Mesendoderm (in vitro differentiated cells): ENCODE results near the gene SSBP2.

Source experiments
- DNase-seq: peaks from one replicate; pipeline ENCODE4 v3.0.0; 2013
- H2AK5ac ChIP-seq: 2 replicates; pipeline ENCODE4 v1.6.1; 2013; ENCODE audit warnings: low read length, inconsistent platforms
- H2BK120ac ChIP-seq: 2 replicates; pipeline ENCODE4 v1.6.1; 2013; ENCODE audit warnings: low read depth, mild to moderate bottlenecking, low read length, moderate library complexity, mixed read lengths
- H2BK15ac ChIP-seq: replicated peaks from 2 replicates; pipeline ENCODE4 v1.6.1; 2013; ENCODE audit warnings: low read depth, mild to moderate bottlenecking, moderate library complexity
- H2BK5ac ChIP-seq: 2 replicates; pipeline ENCODE4 v1.6.1; 2013; ENCODE audit warnings: low read length, inconsistent platforms
- H3K18ac ChIP-seq: 2 replicates; pipeline ENCODE4 v1.6.1; 2013; ENCODE audit warnings: mild to moderate bottlenecking, low read length, mixed read lengths
- H3K23ac ChIP-seq: one replicate; pipeline ENCODE4 v1.6.1; 2013; ENCODE audit warnings: low read length
- H3K27ac ChIP-seq: 2 replicates; pipeline ENCODE4 v1.5.1; 2013; ENCODE audit warnings: low read depth, mild to moderate bottlenecking, inconsistent platforms, low read length, moderate library complexity
- H3K27me3 ChIP-seq: 2 replicates; pipeline ENCODE4 v1.6.1; 2013; ENCODE audit warnings: low read length, control low read depth, mild to moderate bottlenecking, inconsistent platforms; ENCODE audit not compliant: insufficient read depth, poor library complexity
- H3K36me3 ChIP-seq: 2 replicates; pipeline ENCODE4 v1.6.1; 2013; ENCODE audit warnings: low read length, inconsistent platforms; ENCODE audit not compliant: control insufficient read depth, insufficient read depth
- H3K4ac ChIP-seq: one replicate; pipeline ENCODE4 v1.6.1; 2013; ENCODE audit warnings: low read depth, mild to moderate bottlenecking, low read length, moderate library complexity
- H3K4me1 ChIP-seq: 2 replicates; pipeline ENCODE4 v1.6.1; 2013; ENCODE audit warnings: low read depth, low read length, inconsistent platforms; ENCODE audit not compliant: control insufficient read depth
- H3K4me2 ChIP-seq: 2 replicates; pipeline ENCODE4 v1.6.1; 2013; ENCODE audit warnings: low read length
- H3K4me3 ChIP-seq: 2 replicates; pipeline ENCODE4 v1.5.1; 2013; ENCODE audit warnings: mild to moderate bottlenecking, low read length
- H3K56ac ChIP-seq: one replicate; pipeline ENCODE4 v1.6.1; 2013; ENCODE audit warnings: low read length
- H3K79me1 ChIP-seq: 2 replicates; pipeline ENCODE4 v1.6.1; 2013; ENCODE audit warnings: low read length, inconsistent platforms
- H3K79me2 ChIP-seq: 2 replicates; pipeline ENCODE4 v1.6.1; 2013; ENCODE audit warnings: mild to moderate bottlenecking, low read length; ENCODE audit not compliant: control insufficient read depth, insufficient read depth
- H3K9ac ChIP-seq: 2 replicates; pipeline ENCODE4 v1.6.1; 2013; ENCODE audit warnings: low read length, inconsistent platforms
- H4K5ac ChIP-seq: one replicate; pipeline ENCODE4 v1.6.1; 2013; ENCODE audit warnings: low read length
- H4K8ac ChIP-seq: one replicate; pipeline ENCODE4 v1.6.1; 2013; ENCODE audit warnings: low read depth, mild to moderate bottlenecking, control low read depth, low read length, moderate library complexity
- WGBS: extraction: QIAGEN DNeasy Blood & Tissue Kit; methylation state at CpG from one replicate; pipeline ENCODE4 v1.1.7; 2013; ENCODE audit warnings: low lambda C conversion rate, missing lambda C conversion rate; ENCODE audit not compliant: insufficient coverage; ENCODE audit errors: extremely low coverage; 5-methylcytosine and 5-hydroxymethylcytosine counted together

The SSBP2 gene

GRCh38 chr5:81545911-81546310, 205.0 kb downstream of the SSBP2 start:
- H3K4me2 ChIP-seq, result no peak overlapping the region
- no peak for DNase-seq
- H3K23ac ChIP-seq, result no peak overlapping the region
- H3K36me3 ChIP-seq, result no peaks in the 10 kb centered on the region
- no peak overlapping the region for H3K56ac ChIP-seq
- H3K9ac ChIP-seq, result no peak overlapping the region
- no peak overlapping the region for H4K8ac ChIP-seq
- no peak overlapping the region for H3K4me3 ChIP-seq
- no peak overlapping the region for H2BK120ac ChIP-seq
- no peak overlapping the region for H2BK15ac ChIP-seq
- H3K4ac ChIP-seq, result no peak overlapping the region
- H3K79me1 ChIP-seq, result no peaks in the 10 kb centered on the region
- H3K79me2 ChIP-seq, result no peaks in the 10 kb centered on the region
- no peak overlapping the region for H2BK5ac ChIP-seq
- H2AK5ac ChIP-seq, result no peak overlapping the region
- H3K18ac ChIP-seq, result no peak overlapping the region
- H3K4me1 ChIP-seq, result no peaks in the 10 kb centered on the region
- no peaks in the 10 kb centered on the region for H3K27me3 ChIP-seq
- H3K27ac ChIP-seq, result no peak overlapping the region
- no peak overlapping the region for H4K5ac ChIP-seq

GRCh38 chr5:81544351-81545018, 206.4 kb downstream of the SSBP2 start:
- no peak overlapping the region for H2BK120ac ChIP-seq
- H3K27me3 ChIP-seq, result no peaks in the 10 kb centered on the region
- H3K4me2 ChIP-seq, result no peak overlapping the region
- H3K18ac ChIP-seq, result no peak overlapping the region
- no peak overlapping the region for H2BK15ac ChIP-seq
- no peak overlapping the region for H4K5ac ChIP-seq
- H2AK5ac ChIP-seq, result no peak overlapping the region
- DNase-seq, result no peak
- H3K4me1 ChIP-seq, result no peaks in the 10 kb centered on the region
- no peaks in the 10 kb centered on the region for H3K79me2 ChIP-seq
- no CpG with 5 or more reads among the region's 1 CpG for WGBS
- H3K27ac ChIP-seq, result no peak overlapping the region
- H3K4me3 ChIP-seq, result no peak overlapping the region
- no peak overlapping the region for H3K4ac ChIP-seq
- no peak overlapping the region for H3K23ac ChIP-seq
- no peak overlapping the region for H3K56ac ChIP-seq
- no peak overlapping the region for H2BK5ac ChIP-seq
- H4K8ac ChIP-seq, result no peak overlapping the region
- H3K79me1 ChIP-seq, result no peaks in the 10 kb centered on the region
- no peaks in the 10 kb centered on the region for H3K36me3 ChIP-seq
- H3K9ac ChIP-seq, result no peak overlapping the region

- H3K9ac ChIP-seq, result no peak overlapping the region
- no peaks in the 10 kb centered on the region for H3K4me1 ChIP-seq
- WGBS, result no CpG with 5 or more reads among the region's 1 CpG
- no peak overlapping the region for H4K8ac ChIP-seq
- no peak overlapping the region for H3K4me2 ChIP-seq
- H3K79me1 ChIP-seq, result no peaks in the 10 kb centered on the region
- H3K18ac ChIP-seq, result no peak overlapping the region
- H2AK5ac ChIP-seq, result no peak overlapping the region
- H3K23ac ChIP-seq, result no peak overlapping the region
- H3K4me3 ChIP-seq, result no peak overlapping the region
- no peak overlapping the region for H4K5ac ChIP-seq
- no peak for DNase-seq
- no peaks in the 10 kb centered on the region for H3K36me3 ChIP-seq
- no peak overlapping the region for H2BK120ac ChIP-seq
- H2BK15ac ChIP-seq, result no peak overlapping the region
- H3K27ac ChIP-seq, result no peak overlapping the region
- no peak overlapping the region for H3K56ac ChIP-seq
- H3K4ac ChIP-seq, result no peak overlapping the region
- no peaks in the 10 kb centered on the region for H3K79me2 ChIP-seq
- no peaks in the 10 kb centered on the region for H3K27me3 ChIP-seq
- no peak overlapping the region for H2BK5ac ChIP-seq
Measured at GRCh38 chr5:81542242-81542641, 208.7 kb downstream of the SSBP2 start.

GRCh38 chr5:81537905-81538547, 212.9 kb downstream of the SSBP2 start:
- H2BK15ac ChIP-seq, result no peak overlapping the region
- H3K4me2 ChIP-seq, result no peak overlapping the region
- no peak overlapping the region for H3K4ac ChIP-seq
- H4K5ac ChIP-seq, result no peak overlapping the region
- no peak overlapping the region for H2BK5ac ChIP-seq
- no peak overlapping the region for H3K4me3 ChIP-seq
- no peaks in the 10 kb centered on the region for H3K27me3 ChIP-seq
- H3K27ac ChIP-seq, result no peak overlapping the region
- H2AK5ac ChIP-seq, result no peak overlapping the region
- H3K4me1 ChIP-seq, result no peaks in the 10 kb centered on the region
- H3K18ac ChIP-seq, result no peak overlapping the region
- H3K56ac ChIP-seq, result no peak overlapping the region
- DNase-seq, result no peak
- H3K79me1 ChIP-seq, result no peaks in the 10 kb centered on the region
- no peak overlapping the region for H3K23ac ChIP-seq
- no peak overlapping the region for H4K8ac ChIP-seq
- H2BK120ac ChIP-seq, result no peak overlapping the region
- no peaks in the 10 kb centered on the region for H3K79me2 ChIP-seq
- WGBS, result no CpG with 5 or more reads among the region's 4 CpGs
- H3K9ac ChIP-seq, result no peak overlapping the region
- no peaks in the 10 kb centered on the region for H3K36me3 ChIP-seq

GRCh38 chr5:81534441-81534840, 216.5 kb downstream of the SSBP2 start:
- no peak overlapping the region for H2AK5ac ChIP-seq
- no peak overlapping the region for H3K27ac ChIP-seq
- H3K4me3 ChIP-seq, result no peak overlapping the region
- no peaks in the 10 kb centered on the region for H3K36me3 ChIP-seq
- no peaks in the 10 kb centered on the region for H3K79me1 ChIP-seq
- H3K23ac ChIP-seq, result no peak overlapping the region
- H4K8ac ChIP-seq, result no peak overlapping the region
- H3K79me2 ChIP-seq, result no peaks in the 10 kb centered on the region
- no peak overlapping the region for H2BK15ac ChIP-seq
- WGBS, result no CpG with 5 or more reads among the region's 1 CpG
- H3K4me2 ChIP-seq, result no peak overlapping the region
- no peak overlapping the region for H3K18ac ChIP-seq
- H2BK5ac ChIP-seq, result no peak overlapping the region
- no peak overlapping the region for H4K5ac ChIP-seq
- no peak for DNase-seq
- H2BK120ac ChIP-seq, result no peak overlapping the region
- no peak overlapping the region for H3K4ac ChIP-seq
- H3K56ac ChIP-seq, result no peak overlapping the region
- H3K4me1 ChIP-seq, result no peaks in the 10 kb centered on the region
- no peaks in the 10 kb centered on the region for H3K27me3 ChIP-seq
- no peak overlapping the region for H3K9ac ChIP-seq
